NCI-H187 (cell line): ENCODE measurements around the gene TBC1D22A.

ENCODE experiments used
- DNase-seq, 2 experiments: peaks; one replicate each; lab custom pipeline; 2025; lab: John Stamatoyannopoulos, UW

Gene TBC1D22A

GRCh38 chr22:47190957-47191670 lies 428.7 kb downstream of the TBC1D22A start:
- no peak for DNase-seq

DNA sequence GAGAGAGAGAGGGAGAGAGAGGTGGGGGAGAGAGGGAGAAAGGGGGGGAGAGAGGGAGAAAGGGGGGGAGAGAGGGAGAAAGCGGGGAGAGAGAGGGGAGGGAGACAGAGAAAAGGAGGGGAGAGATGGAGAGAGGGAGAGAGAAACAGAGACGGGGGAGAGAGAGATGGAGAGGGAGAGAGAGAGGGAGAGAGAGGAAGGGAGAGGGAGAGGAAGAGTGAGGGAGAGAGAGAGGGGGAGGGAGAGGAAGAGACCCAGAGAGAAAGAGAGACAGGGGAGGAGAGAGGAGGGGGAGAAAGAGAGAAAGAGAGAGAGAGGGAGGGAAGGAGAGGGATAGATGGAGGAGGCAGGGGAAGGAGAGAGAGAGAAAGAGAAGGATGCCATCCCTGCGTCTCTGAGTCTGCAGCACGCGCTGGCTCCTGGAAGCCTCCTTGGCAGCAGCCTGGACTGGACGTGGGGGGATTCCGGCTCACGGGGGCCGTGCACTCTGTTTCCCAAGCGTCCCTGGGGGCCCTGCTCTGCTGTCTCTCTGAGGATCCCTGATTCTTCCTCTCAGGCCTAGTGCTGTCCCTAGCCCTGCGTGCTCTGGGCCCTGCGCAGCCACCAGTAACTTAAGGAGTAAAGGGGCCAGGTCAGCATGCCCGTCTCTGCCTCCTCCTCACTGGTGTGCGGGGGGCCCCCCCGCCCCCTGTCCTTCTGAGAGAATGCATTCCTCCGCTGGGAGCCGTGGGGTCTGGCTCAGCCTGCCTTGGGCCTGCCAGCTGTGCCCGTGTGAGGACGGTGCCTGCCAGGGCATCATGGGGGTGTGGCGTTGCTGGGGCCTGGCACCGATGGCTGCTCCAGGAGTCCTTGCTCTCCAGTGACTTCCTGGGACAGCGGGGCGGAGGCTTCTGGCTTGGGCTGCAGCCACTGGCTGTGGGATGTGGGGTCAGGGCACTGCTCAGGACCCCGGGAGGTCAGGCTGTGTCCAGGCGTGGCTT lies 429.5 kb downstream of the TBC1D22A start:
- no peak for DNase-seq

DNA sequence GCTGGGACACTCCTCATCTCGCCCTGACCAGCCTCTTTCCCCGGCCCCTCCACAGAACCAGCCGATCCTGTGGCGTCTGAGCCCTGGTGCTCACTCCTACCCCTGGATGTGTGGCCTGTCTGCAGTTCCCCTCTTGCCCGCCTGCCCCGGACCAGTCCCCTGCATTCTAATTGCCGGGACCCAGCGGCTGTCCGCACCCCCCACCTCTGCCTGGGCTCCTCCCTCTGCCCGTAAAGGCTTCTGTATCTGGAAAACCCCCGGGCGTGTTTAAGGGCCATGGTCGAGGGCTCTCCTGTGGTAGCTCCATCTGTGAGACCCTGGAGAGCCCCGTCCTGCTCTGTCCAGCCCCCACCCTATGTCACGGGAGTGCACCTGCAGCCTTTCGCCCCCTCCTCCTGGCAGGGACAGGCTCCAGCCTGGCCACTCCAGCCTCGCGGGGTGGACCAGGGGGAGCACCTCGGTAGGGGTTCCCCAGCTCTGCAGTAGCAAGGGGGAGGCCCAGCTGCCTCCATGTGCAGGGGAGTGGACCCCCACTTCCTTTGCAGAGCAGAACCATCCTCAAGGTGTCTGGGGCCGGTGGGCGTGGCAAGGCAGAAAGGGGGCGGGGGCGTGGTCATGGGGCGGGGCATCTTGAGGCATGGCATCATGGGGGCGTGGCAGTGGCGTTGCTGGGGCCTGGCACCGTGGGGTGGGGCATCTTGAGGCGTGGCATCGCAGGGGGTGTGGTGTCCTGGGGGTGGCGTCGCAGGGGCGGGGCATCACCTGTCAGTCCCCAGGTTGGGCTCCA lies 430.4 kb downstream of the TBC1D22A start:
- DNase-seq: no peak

DNA sequence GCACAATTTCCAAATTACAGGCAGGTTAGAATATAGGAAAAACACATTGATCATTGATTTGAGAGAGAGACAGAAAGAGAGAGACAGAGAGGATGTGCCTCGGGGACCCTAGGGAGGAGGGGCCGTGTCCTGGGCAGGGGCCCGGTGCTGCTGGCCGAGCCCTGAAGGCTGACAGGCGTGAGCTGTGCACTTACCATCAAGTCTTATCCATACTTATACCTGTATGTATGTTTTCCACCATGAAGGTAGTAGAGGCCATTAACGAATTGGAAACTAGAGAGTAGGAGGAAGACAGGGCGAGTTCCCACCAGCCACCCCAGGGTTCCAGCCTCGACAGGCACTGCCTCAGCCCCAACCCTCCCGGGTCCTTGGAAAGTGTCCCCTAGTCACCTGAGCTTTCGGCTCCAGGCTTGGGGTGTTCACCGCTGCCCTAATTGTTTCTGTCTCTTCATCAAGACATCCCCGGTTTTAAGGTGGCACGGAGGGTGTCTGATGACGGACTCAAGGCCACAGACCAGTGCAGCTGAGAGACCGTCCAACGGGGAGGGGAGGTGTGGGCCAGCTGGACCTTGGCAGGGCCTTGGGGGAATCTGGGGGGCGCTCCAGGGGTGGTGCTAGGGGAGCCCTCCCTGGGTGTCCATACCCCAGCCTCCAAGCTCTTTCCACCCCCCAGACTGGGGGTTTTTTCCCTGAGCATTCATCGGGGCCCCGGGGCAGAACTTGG lies 431.3 kb downstream of the TBC1D22A start:
- DNase-seq: no peak

- DNase-seq: no peak
Measured at GRCh38 chr22:47194476-47195155, 432.2 kb downstream of the TBC1D22A start.

GRCh38 chr22:47195156-47195483 lies 432.7 kb downstream of the TBC1D22A start:
- no peak for DNase-seq

DNA sequence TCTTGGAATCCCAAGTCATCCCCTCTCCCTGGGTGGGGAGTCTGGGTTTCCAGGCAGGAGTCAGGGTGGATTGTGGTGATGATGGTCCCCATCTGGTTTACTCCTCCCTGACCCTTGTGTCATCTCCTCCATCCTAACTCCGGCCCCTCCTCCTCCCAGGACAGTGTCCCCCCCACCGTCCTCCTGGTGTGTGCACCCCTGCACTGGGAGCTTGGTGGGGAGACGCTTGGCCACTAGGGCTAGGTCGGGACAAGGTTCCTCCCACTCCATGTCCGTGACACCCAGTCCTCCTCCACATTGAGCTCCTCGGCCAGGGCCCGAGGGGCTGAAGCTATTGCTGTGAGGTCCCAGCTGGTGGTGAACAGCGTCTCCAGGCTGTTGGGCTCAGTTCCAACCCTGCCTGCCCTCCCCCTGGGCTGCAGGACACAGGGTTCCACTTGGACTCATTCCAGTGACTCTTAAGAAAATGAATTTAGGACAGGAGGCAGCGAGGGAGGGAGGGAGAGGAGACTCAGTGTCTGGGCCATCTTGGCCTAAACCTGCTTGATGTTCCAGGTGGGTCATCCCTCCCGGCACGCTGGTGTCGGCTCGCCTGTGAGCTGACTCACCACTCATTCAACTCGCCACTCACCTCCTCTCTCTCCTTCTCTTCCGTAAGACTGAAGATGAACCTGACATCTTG lies 433.2 kb downstream of the TBC1D22A start:
- no peak for DNase-seq

GRCh38 chr22:47196166-47196849 lies 433.9 kb downstream of the TBC1D22A start:
- no peak for DNase-seq

GRCh38 chr22:47196881-47197772 lies 434.7 kb downstream of the TBC1D22A start:
- no peak for DNase-seq

- DNase-seq: no peak
Measured at GRCh38 chr22:47197773-47198500, 435.5 kb downstream of the TBC1D22A start.

GRCh38 chr22:47198801-47199251 lies 436.4 kb downstream of the TBC1D22A start:
- no peak for DNase-seq

DNA sequence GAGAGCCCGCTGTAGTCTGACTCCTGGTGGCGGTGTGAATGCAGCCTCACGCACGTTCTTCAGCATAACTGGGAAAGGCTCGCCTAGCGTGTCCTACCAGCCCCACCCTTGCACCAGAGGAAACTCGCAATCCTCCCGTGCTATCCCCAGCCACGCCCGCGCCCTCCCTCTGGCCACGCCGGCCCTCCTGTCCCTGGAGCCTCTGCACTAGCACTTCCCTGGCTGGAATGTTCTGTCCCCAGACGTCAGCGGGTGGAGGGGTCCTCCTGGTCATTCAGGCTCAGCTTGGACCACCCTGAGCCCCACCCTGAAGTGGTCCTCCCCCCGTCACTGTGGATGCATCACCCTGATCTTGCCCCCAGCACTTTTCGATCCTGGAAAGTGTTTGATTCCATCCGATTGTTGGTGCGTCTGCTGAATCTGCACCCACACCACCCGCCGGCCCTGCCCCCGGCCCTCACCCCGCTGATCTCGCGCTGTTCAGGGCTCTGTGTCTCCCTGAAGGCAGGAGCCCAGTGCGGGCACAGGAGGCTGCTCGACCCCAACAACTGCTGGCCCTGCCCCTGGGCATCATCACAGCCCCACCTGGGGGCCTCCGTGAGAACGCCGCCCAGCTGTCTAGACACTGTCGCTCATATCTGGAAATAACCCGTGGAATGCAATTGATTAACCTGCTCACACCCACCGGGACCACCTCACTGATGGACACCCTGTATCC lies 437.0 kb downstream of the TBC1D22A start:
- DNase-seq: no peak

GRCh38 chr22:47199979-47200272 lies 437.5 kb downstream of the TBC1D22A start:
- DNase-seq: no peak

- DNase-seq: no peak
Measured at GRCh38 chr22:47200273-47201051, 438.0 kb downstream of the TBC1D22A start.

DNA sequence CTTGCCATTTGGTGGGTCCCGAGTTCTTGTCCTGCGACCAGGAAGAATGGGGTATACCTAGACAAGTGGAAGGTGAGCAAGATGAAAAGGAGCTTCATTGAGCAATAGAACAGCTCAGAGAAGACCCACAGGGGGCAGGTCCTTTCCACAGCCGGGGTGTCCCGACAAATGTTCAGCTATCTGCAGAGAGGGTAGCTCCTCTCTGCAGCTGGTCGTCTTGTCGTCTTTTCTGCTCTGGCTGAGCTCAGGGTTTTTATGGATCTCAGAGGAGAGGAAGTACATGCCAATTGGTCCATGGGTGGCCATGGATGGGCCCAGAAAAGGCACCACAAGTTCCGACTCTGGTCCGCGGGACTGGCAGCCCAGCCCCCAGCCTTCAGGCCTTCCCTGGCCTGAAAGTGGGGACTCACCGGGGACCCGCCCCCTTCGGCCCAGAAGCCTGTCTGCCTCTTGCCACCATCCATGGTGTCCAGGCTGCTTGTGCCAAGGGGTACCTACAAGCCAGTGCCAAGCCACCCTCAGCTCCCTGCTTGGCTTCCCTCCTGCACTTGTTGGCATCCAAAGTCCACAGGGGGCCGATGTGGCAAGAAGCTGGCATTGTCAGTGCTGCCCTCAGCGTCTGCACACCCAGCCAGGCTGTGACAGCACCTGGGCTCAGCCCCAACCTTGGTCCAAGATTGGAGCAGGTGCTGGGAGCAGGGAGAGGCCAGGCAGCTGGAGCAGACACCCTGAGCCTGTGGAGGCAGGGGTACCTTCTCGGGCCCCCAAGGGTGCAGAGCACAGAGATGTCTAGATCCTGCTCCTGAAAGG lies 438.9 kb downstream of the TBC1D22A start:
- DNase-seq: no peak
